SK-N-MC (cell line): Measurements from ENCODE around the gene SPRY1.

Experiments used
- EZH2 ChIP-seq: fragments of 200-600 bp; sonication (generic); IDR thresholded peaks from one replicate; pipeline ENCODE4 v1.6.1; 2017; ENCODE audit warnings: antibody characterized with exemption
- FOXP2 ChIP-seq: optimal IDR thresholded peaks from 2 replicates; pipeline ENCODE3; 2011; ENCODE audit warnings: mild to moderate bottlenecking, moderate library complexity; ENCODE audit not compliant: insufficient read depth; ENCODE audit errors: extremely low read length, control extremely low read depth
- POLR2AphosphoS5 ChIP-seq: IDR thresholded peaks from 2 replicates; pipeline ENCODE4 v1.6.1; 2012; ENCODE audit warnings: mild to moderate bottlenecking, low read depth, low read length, borderline replicate concordance

GRCh38 chr4:123381996-123382395, 14.6 kb upstream of the SPRY1 start:
- TF ChIP-seq EZH2 (no peak), POLR2AphosphoS5 (no peak), FOXP2 (no peak)
